PC-3 (cell line): Measurements from ENCODE around the gene JAK3. TPM values are rescaled to one million over a fixed set of nuclear protein-coding genes. Genes with fewer than 3 reads are reported as not detected.

Source experiments
- ATAC-seq: fragments of 200-7000 bp; cut with Tn5 transposase; 2 replicates; pipeline ENCODE4 v1.9.1; 2020; ENCODE audit warnings: mild to moderate bottlenecking, moderate library complexity
- BruUV-seq: library from RNA; stranded (reverse); fragments of 400-500 nt; replicated peaks from 2 replicates; lab custom pipeline; 2021; lab: Mats Ljungman, UMichigan
- CTCF ChIA-PET: fragments of 300-600 bp; sonication (Branson Sonifier 250); formaldehyde crosslinking; loops from one replicate; lab custom pipeline; 2022; ENCODE audit warnings: antibody characterized with exemption; lab: Charles Lee
- POLR2A ChIA-PET: fragments of 300-600 bp; sonication (Branson Sonifier 250); formaldehyde crosslinking; loops from one replicate; lab custom pipeline; 2022; ENCODE audit warnings: antibody characterized with exemption; ENCODE audit not compliant: unreplicated experiment; lab: Charles Lee
- DNase-seq: peaks from one replicate; pipeline ENCODE4 v3.0.0-alpha.2; 2015
- H2AFZ ChIP-seq: fragments of 300-600 bp; sonication (generic); 2 replicates; pipeline ENCODE4 v1.6.0; 2016; ENCODE audit warnings: antibody characterized with exemption, low read length
- H3F3A ChIP-seq: fragments of 300-600 bp; sonication (generic); one replicate; pipeline ENCODE4 v1.6.0; 2017; ENCODE audit warnings: antibody characterized with exemption, low read length, control low read depth, mild to moderate bottlenecking; ENCODE audit not compliant: unreplicated experiment
- H3K27ac ChIP-seq: fragments of 300-600 bp; sonication (generic); 2 replicates; pipeline ENCODE4 v1.5.1; 2016; ENCODE audit warnings: mild to moderate bottlenecking, low read length
- H3K27me3 ChIP-seq: fragments of 300-600 bp; sonication (generic); 2 replicates; pipeline ENCODE4 v1.6.1; 2016; ENCODE audit warnings: low read length, mixed read lengths
- H3K36me3 ChIP-seq: fragments of 300-600 bp; sonication (generic); 2 replicates; pipeline ENCODE4 v1.6.1; 2016; ENCODE audit warnings: low read depth, mixed run types, low read length, mixed read lengths
- H3K4me1 ChIP-seq: fragments of 300-600 bp; sonication (generic); 2 replicates; pipeline ENCODE4 v1.5.1; 2016; ENCODE audit warnings: low read length; ENCODE audit not compliant: insufficient read depth
- H3K4me2 ChIP-seq: fragments of 300-600 bp; sonication (generic); 2 replicates; pipeline ENCODE4 v1.6.0; 2016; ENCODE audit warnings: low read length
- H3K4me3 ChIP-seq: fragments of 300-600 bp; sonication (generic); 2 replicates; pipeline ENCODE4 v1.5.1; 2016; ENCODE audit warnings: mild to moderate bottlenecking, low read length, mixed read lengths
- H3K79me2 ChIP-seq: fragments of 300-600 bp; sonication (generic); 2 replicates; pipeline ENCODE4 v1.6.1; 2017; ENCODE audit warnings: low read length, mixed read lengths
- H3K9ac ChIP-seq: fragments of 300-600 bp; sonication (generic); 2 replicates; pipeline ENCODE4 v1.6.0; 2016; ENCODE audit warnings: mild to moderate bottlenecking, low read length
- H3K9me2 ChIP-seq: fragments of 300-600 bp; sonication (generic); replicated peaks from 2 replicates; pipeline ENCODE4 v1.6.1; 2016; ENCODE audit warnings: mixed run types, low read length, mixed read lengths
- H3K9me3 ChIP-seq: fragments of 300-600 bp; sonication (generic); 2 replicates; pipeline ENCODE4 v1.6.1; 2016; ENCODE audit warnings: low read length, mixed read lengths
- H4K20me1 ChIP-seq: fragments of 300-600 bp; sonication (generic); 2 replicates; pipeline ENCODE4 v1.6.1; 2016; ENCODE audit warnings: low read length, mixed read lengths
- CTCF ChIP-seq: fragments of 300-600 bp; sonication (generic); conservative IDR thresholded peaks from 2 replicates; pipeline ENCODE4 v1.5.1; 2017; ENCODE audit warnings: antibody characterized with exemption, low read depth, mild to moderate bottlenecking, low read length
- EZH2 ChIP-seq: fragments of 300-600 bp; sonication (generic); IDR thresholded peaks from one replicate; pipeline ENCODE4 v1.6.1; 2017; ENCODE audit warnings: antibody characterized with exemption, mild to moderate bottlenecking, low read length; ENCODE audit not compliant: unreplicated experiment
- EZH2phosphoT487 ChIP-seq: fragments of 300-600 bp; sonication (generic); IDR thresholded peaks from 2 replicates; pipeline ENCODE4 v1.6.1; 2018; ENCODE audit warnings: mild to moderate bottlenecking, antibody characterized with exemption, low read length, borderline replicate concordance
- intact Hi-C: fragments of 100-400 bp; cut with micrococcal nuclease; formaldehyde crosslinking; loops from 2 replicates; pipeline ENCODE4 v1.9.0; 2023
- total RNA-seq: library from RNA; depleted of rRNA; stranded (reverse); fragments of >200 nt; gene quantifications from 2 replicates; pipeline ENCODE4 v1.2.3, GENCODE V29; 2014

The JAK3 gene
- total RNA-seq, 1 experiment from 2014 or later = 1.5 TPM

- no peak overlapping the region for H2AFZ ChIP-seq
- no peaks in the 10 kb centered on the region for H3K27me3 ChIP-seq
- no peak overlapping the region for H3K27ac ChIP-seq
- ChIA-PET POLR2A (no interaction called here), CTCF (no interaction called here)
- no peaks in the 10 kb centered on the region for H4K20me1 ChIP-seq
- no peak for TF ChIP-seq EZH2
- TF ChIP-seq EZH2phosphoT487 = no peak
- TF ChIP-seq CTCF = no peak
- peaks cover 24% of the 10 kb centered on the region; the same call in 1 of the 2 replicates for H3K36me3 ChIP-seq
- H3K4me2 ChIP-seq = no peak overlapping the region
- no peaks in the 10 kb centered on the region for H3K9me2 ChIP-seq
- ATAC-seq (no peak), DNase-seq (no peak)
- no peak overlapping the region for H3K4me3 ChIP-seq
- H3K9me3 ChIP-seq = no peaks in the 10 kb centered on the region
- no TSS peak for BruUV-seq
- no peaks in the 10 kb centered on the region for H3K4me1 ChIP-seq
- intact Hi-C loops = no loop called here
- no peaks in the 10 kb centered on the region for H3F3A ChIP-seq
- H3K9ac ChIP-seq = no peak overlapping the region
- H3K79me2 ChIP-seq = peaks cover 16% of the 10 kb centered on the region
These were observed 36.1 kb downstream of the JAK3 start for GRCh38 chr19:17811681-17812080.

DNA sequence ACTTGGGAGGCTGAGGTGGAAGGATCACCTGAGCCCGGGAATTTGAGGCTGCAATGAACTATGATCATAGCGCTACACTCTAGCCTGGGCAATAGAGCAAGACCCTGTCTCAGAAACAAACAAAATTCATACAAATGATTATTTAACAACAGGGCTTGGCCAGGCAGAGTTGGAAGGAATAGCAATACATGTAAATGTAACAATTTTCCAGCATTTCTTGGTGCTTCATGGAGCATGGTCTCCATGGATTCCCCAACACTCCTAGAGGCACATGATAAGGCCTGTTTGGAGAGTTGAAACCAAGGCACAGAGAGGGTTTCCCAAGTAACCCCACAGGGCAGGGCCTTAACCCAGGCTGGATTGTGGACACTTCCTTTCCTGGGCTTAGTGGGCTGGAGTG is 36.7 kb downstream of the JAK3 start:
- Histone ChIP-seq H3K4me3 (no peak overlapping the region), H3K36me3 (peaks cover 24% of the 10 kb centered on the region; the same call in 1 of the 2 replicates), H2AFZ (no peak overlapping the region), H3K79me2 (peaks cover 21% of the 10 kb centered on the region), H3K27ac (no peak overlapping the region), H4K20me1 (no peaks in the 10 kb centered on the region), H3K9ac (no peak overlapping the region), H3K4me1 (no peaks in the 10 kb centered on the region), H3K9me2 (no peaks in the 10 kb centered on the region), H3K27me3 (no peaks in the 10 kb centered on the region), H3K9me3 (no peaks in the 10 kb centered on the region), H3K4me2 (no peak overlapping the region), H3F3A (no peaks in the 10 kb centered on the region)
- DNase-seq (no peak), ATAC-seq (no peak)
- ChIA-PET POLR2A (no interaction called here), CTCF (no interaction called here)
- intact Hi-C loops = no loop called here
- BruUV-seq = no TSS peak
- TF ChIP-seq EZH2phosphoT487 (no peak), CTCF (no peak), EZH2 (no peak)

DNA sequence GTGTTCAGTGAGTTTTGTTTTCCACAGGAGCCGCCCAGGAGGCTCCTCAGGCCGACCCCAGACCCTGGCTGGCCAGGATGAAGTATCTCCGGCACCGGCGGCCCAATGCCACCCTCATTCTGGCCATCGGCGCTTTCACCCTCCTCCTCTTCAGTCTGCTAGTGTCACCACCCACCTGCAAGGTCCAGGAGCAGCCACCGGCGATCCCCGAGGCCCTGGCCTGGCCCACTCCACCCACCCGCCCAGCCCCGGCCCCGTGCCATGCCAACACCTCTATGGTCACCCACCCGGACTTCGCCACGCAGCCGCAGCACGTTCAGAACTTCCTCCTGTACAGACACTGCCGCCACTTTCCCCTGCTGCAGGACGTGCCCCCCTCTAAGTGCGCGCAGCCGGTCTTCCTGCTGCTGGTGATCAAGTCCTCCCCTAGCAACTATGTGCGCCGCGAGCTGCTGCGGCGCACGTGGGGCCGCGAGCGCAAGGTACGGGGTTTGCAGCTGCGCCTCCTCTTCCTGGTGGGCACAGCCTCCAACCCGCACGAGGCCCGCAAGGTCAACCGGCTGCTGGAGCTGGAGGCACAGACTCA is 40.0 kb downstream of the JAK3 start:
- no peaks in the 10 kb centered on the region for H3F3A ChIP-seq
- ChIA-PET POLR2A (no interaction called here), CTCF (no interaction called here)
- no peaks in the 10 kb centered on the region for H3K9me2 ChIP-seq
- BruUV-seq = no TSS peak
- H3K79me2 ChIP-seq = peaks cover 53% of the 10 kb centered on the region
- H2AFZ ChIP-seq = no peak overlapping the region
- H3K27ac ChIP-seq = no peak overlapping the region
- no peaks in the 10 kb centered on the region for H3K4me1 ChIP-seq
- H3K4me3 ChIP-seq = no peak overlapping the region
- no peak for ATAC-seq
- H3K27me3 ChIP-seq = no peaks in the 10 kb centered on the region
- no peak for DNase-seq
- TF ChIP-seq EZH2phosphoT487 (no peak), EZH2 (no peak), CTCF (no peak)
- no peaks in the 10 kb centered on the region for H4K20me1 ChIP-seq
- no peak overlapping the region for H3K9ac ChIP-seq
- no peaks in the 10 kb centered on the region for H3K9me3 ChIP-seq
- H3K4me2 ChIP-seq = no peak overlapping the region
- intact Hi-C loops = no loop called here
- peaks cover 24% of the 10 kb centered on the region; the same call in 1 of the 2 replicates for H3K36me3 ChIP-seq
